ENCODE results near the gene P2RY11. TPM values are rescaled to one million over a fixed set of nuclear protein-coding genes. Genes with fewer than 3 reads are reported as not detected.

Gene P2RY11
- total RNA-seq, 2 donors from 2014 or later, result 114 to 237 TPM

DNA sequence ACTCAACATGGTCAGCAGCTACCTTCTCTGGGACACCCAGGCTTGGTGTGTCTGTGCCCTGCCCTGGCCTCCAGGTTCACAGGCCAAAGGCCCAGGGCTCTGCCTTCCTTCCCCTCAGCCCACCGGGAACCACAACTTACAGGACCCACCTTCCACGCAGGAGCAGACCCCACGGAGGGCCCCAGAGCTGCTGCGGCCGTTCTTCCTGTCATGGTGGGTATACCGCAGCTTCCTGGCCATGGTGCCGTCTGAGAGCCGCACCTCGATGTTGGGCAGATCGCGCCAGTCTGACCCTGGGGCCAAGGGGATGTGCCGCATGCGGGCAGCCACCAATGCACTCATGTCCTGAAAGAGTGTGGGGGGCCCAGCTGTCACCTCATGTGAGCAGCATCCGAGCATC, 25.4 kb downstream of the P2RY11 start:
- no peak for ATAC-seq (replicated peaks)
- Mint-ChIP-seq H3K4me1 (no peaks in the 10 kb centered on the region), H3K4me3 (no peak overlapping the region), H3K9me3 (no peaks in the 10 kb centered on the region), H3K27me3 (no peaks in the 10 kb centered on the region), H3K36me3 (ENCODE audit: low read depth) (peaks cover 100% of the 10 kb centered on the region), H3K27ac (no peak overlapping the region)

DNA sequence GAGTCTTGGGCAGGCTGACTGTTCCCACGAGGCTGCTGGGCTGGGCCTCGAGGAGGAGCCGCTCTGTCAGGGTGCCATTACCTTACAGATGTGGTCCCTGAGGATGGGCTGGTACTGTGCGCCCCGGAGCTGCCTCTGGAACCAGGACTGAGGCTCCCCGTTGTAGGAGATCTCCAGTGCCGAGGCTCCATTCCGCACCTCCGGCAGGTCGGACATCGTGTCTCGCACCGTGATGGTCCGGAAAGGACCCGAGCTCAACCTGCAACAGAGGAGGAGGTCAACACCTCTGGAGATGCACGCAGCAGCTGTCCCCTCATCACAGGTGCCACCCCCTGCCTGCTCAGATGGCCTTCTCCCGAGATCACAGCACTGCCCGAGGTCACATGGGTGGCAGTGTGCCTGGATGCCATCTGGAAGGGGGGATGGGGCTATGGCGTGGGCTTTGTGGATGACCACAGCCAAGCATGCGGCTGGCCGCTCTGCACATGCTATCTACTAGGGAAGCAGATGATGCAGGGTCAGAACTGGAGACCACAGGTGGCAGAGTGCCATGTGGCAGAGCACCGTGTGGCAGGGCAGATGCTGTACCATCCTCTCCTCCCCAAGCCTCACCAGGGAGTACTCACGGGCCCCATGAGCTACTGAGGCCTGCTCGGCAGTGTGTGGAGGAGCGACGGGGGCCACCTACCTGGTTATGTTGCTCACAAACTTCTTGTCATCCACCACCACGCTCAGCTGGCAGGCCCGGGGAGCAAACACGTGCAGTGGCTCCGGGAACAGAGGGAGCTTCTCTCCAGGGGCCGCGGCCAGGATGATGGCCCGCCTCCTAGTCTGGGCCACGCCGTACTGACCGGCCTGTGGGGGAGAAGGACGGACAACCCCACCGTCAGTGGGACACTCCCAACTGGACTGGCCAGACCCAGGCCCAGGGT, 26.5 kb downstream of the P2RY11 start:
- no peaks in the 10 kb centered on the region for H3K9me3 Mint-ChIP-seq
- H3K4me3 Mint-ChIP-seq, result no peak overlapping the region
- H3K36me3 Mint-ChIP-seq (ENCODE audit: low read depth), result peaks cover 100% of the 10 kb centered on the region
- no peaks in the 10 kb centered on the region for H3K27me3 Mint-ChIP-seq
- no peak overlapping the region for H3K27ac Mint-ChIP-seq
- no peak for ATAC-seq (replicated peaks)
- H3K4me1 Mint-ChIP-seq, result no peaks in the 10 kb centered on the region

DNA sequence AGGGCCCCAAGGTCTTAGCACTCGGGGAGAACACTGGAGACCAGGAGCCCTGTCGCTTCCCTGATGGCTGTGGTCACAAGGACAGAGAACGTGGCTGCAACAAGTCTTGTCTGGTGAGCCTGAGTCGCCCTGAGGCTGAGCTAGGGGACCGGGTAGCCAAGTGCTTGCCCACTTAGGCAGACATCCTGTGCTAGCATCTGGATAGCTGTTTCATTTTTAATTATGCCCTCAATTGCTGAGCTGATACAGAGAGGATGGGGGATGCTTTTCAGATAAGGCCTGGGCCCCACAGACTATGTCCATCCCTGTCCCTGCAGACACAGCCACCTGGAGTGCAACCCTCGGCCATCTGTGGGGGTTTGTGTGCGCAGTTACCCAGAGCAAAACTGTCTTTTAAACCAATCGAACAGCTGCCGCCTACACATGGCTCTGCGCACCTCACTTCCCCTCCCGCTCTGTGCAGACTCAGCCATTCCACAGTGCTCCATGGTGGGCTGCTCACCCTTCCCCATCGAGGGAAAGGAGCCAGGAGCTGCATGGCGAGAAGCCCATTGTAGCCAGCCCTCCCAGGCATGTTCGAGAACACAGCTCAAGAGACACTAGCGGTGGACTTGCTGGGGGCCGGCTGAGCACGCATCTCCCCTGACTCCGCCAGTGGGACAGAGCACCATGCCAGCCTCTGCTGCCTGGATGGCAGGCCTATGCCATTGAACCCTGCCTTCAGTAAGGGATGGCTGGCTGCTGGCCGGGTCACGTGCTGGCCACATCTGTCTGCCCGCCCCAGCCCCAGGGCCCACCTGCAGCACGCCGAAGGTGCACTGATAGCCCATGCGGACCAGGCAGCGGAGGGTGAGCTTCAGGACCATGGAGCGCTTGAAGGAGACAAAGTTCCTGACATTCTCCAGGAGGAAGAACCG, 27.6 kb downstream of the P2RY11 start:
- no peaks in the 10 kb centered on the region for H3K4me1 Mint-ChIP-seq
- no peak overlapping the region for H3K4me3 Mint-ChIP-seq
- H3K27ac Mint-ChIP-seq, result no peak overlapping the region
- ATAC-seq (replicated peaks), result no peak
- H3K9me3 Mint-ChIP-seq, result no peaks in the 10 kb centered on the region
- no peaks in the 10 kb centered on the region for H3K27me3 Mint-ChIP-seq
- H3K36me3 Mint-ChIP-seq (ENCODE audit: low read depth), result peaks cover 100% of the 10 kb centered on the region

DNA sequence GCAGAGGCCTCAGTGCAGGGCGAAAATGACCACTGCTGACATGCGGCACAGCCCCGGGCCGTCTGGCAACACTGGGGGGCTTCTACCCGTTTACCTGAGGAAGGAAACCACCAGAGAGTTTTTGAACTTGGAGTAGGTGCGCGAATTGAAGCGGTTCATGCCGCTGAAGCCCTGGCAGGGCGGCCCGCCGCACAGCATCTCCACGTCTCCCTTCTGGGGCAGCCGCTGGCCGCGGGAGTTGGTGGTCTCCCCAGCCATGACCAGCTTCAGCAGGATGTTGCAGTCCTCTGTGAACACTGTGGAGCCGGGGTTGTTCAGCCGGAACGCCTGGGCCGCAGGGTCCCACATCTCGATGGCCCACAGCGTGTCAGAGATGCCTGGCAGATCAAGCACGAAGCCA, 28.5 kb downstream of the P2RY11 start:
- no peaks in the 10 kb centered on the region for H3K4me1 Mint-ChIP-seq
- no peak overlapping the region for H3K4me3 Mint-ChIP-seq
- H3K36me3 Mint-ChIP-seq (ENCODE audit: low read depth), result peaks cover 100% of the 10 kb centered on the region
- no peak for ATAC-seq (replicated peaks)
- H3K9me3 Mint-ChIP-seq, result no peaks in the 10 kb centered on the region
- no peaks in the 10 kb centered on the region for H3K27me3 Mint-ChIP-seq
- H3K27ac Mint-ChIP-seq, result no peak overlapping the region

DNA sequence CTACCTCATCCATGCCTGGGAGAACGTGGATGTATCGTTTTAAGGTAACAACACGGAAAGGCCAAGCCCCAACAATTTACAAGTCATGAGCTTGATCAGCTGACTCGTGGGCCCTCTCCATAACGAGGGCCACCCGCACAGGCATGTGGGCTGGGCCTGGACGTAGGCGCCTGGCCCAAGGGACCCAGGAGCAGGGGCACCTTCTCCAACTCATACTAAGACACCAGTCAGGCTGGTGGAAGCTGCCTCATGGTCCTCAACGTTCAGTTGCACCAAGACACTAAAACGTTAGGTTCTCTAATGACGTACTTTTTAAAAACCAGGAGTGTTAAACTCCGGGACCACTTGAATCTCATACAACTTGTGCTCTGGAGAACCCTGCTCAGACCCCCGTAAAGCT, 30.0 kb downstream of the P2RY11 start:
- Mint-ChIP-seq H3K4me1 (peaks cover 4% of the 10 kb centered on the region), H3K27ac (no peak overlapping the region), H3K27me3 (no peaks in the 10 kb centered on the region), H3K36me3 (ENCODE audit: low read depth) (peaks cover 100% of the 10 kb centered on the region), H3K9me3 (no peaks in the 10 kb centered on the region), H3K4me3 (no peak overlapping the region)
- ATAC-seq (replicated peaks), result no peak

DNA sequence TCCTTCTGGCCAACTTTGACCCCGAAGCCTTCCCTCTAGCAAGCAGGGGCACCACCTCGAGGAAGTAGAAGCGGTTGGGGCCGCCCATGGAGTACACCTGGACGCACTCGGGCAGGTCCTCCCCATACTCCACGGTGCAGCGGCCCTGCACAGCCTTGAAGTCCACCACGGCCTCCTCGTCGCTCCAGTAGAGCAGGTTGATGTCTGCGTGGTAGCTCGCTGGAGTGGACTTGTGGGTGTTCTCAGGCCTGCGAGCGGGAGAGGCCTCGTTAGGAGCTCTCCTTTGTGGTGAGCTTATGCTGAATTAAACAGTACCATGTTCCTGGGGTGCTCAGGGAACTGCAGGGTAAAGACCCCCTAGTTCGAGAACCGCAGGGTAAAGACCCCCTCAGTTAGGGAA, 30.5 kb downstream of the P2RY11 start:
- H3K9me3 Mint-ChIP-seq, result no peaks in the 10 kb centered on the region
- H3K4me3 Mint-ChIP-seq, result no peak overlapping the region
- no peak for ATAC-seq (replicated peaks)
- H3K27ac Mint-ChIP-seq, result no peak overlapping the region
- peaks cover 100% of the 10 kb centered on the region for H3K36me3 Mint-ChIP-seq (ENCODE audit: low read depth)
- H3K4me1 Mint-ChIP-seq, result peaks cover 4% of the 10 kb centered on the region
- H3K27me3 Mint-ChIP-seq, result no peaks in the 10 kb centered on the region

DNA sequence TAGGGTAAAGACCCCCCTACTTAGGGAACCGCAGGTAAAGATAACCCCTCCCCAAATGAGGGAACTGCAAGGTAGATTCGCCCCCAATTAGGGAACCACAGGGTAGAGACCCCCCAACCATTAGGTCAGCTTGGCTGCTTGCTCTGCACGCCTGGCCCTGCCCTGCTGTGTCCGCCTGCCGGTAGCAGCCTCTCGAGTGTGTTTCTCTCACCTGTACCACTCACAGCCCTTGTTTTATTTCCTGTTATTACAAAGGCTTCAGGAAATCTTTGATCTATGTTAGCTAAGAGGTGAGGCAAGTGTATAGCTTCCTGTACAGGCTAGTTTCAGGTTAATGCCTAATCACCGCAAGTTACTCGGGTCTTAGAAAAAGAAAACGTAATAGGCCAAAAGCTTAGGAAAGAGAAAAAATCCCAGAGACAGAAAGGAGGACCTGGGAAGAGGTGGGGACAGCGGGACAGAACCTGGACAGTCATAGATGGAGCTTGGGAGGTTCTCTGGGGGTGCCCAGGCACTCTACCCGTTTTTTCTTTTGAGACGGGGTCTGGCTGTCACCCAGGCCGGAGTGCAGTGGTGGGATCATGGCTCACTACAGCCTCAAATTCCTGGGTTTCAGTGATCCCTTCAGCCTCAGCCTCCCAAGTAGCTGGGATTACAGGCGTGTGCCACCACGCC, 31.3 kb downstream of the P2RY11 start:
- no peaks in the 10 kb centered on the region for H3K9me3 Mint-ChIP-seq
- H3K4me3 Mint-ChIP-seq, result peak overlapping the region; percentile 41

DNA sequence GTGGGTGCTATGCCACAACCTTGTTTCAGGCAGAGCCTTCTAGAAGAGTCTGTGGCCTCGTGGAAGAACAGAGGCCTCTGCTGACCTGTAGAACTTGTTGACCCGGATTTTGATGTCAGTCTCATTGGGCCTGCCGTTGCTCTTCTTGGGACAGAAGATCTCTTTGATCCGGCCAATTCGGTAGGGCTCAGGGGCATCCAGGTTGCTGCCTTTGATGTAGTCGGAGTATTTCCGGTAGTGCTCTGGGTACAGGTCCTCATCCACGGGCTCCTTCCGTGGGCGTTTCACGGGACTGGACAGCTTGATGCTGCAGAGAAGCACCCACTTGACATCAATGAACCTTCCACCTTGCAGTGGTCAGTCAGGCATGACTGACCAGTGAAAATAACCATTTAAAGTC, 32.2 kb downstream of the P2RY11 start:
- H3K4me3 Mint-ChIP-seq, result peak overlapping the region; percentile 41
- no peaks in the 10 kb centered on the region for H3K9me3 Mint-ChIP-seq
- peak overlapping the region; percentile 76 for H3K27ac Mint-ChIP-seq
- peak; percentile 13 for ATAC-seq (replicated peaks)
- no peaks in the 10 kb centered on the region for H3K27me3 Mint-ChIP-seq
- H3K4me1 Mint-ChIP-seq, result peaks cover 4% of the 10 kb centered on the region
- peaks cover 100% of the 10 kb centered on the region for H3K36me3 Mint-ChIP-seq (ENCODE audit: low read depth)

More for the DNA sequence above, 31.3 kb downstream of the P2RY11 start:
- H3K4me1 Mint-ChIP-seq, result peaks cover 4% of the 10 kb centered on the region
- peak; percentile 82 for ATAC-seq (replicated peaks)
- H3K27ac Mint-ChIP-seq, result peak overlapping the region; percentile 76
- H3K36me3 Mint-ChIP-seq (ENCODE audit: low read depth), result peaks cover 100% of the 10 kb centered on the region
- no peaks in the 10 kb centered on the region for H3K27me3 Mint-ChIP-seq

DNA sequence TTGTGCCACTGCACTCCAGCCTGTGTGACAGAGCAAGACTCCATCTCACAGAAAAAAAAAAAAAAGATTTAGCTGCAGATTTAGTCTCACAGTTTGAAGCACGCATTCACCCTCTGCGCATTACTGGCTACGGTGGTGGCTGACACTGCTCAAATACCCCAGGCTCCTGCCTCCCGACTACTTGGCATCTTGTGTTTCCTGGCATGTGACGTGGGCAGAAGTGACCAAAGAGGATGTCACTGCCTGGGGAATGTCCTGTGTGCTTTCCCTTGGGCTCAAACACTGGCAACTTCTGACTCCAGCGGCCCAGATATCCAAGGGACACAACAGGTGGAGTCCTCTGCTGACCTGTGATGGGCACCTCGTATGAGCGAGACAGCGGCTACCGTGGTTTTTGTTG, 32.9 kb downstream of the P2RY11 start:
- Mint-ChIP-seq H3K27ac (peak overlapping the region; percentile 52), H3K9me3 (no peaks in the 10 kb centered on the region), H3K4me1 (peaks cover 4% of the 10 kb centered on the region), H3K27me3 (no peaks in the 10 kb centered on the region), H3K36me3 (ENCODE audit: low read depth) (peaks cover 100% of the 10 kb centered on the region), H3K4me3 (no peak overlapping the region)
- peak; percentile 22 for ATAC-seq (replicated peaks)

DNA sequence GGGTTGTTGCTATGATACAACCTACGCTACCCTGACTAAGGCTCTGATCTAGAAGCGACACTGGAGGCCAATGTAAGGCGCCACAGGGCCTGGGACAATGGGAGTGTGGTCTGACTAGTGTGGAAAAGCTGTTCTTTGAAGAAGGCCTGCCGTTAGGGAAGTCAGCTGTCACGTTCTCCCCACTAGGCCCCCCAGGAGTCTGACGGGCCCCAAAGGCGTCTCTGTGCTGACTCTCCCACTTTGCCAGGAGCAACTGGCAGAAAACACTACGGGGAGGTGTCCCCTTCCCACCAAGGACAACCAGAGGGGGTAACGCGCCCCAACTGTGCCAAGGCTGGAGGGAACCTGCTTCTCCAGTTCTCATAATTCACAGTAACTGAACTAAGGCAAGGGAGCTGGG, 33.5 kb downstream of the P2RY11 start:
- H3K27ac Mint-ChIP-seq, result peak overlapping the region; percentile 52
- H3K4me3 Mint-ChIP-seq, result no peak overlapping the region
- peaks cover 100% of the 10 kb centered on the region for H3K36me3 Mint-ChIP-seq (ENCODE audit: low read depth)
- peaks cover 4% of the 10 kb centered on the region for H3K4me1 Mint-ChIP-seq
- H3K27me3 Mint-ChIP-seq, result no peaks in the 10 kb centered on the region
- ATAC-seq (replicated peaks), result peak; percentile 62
- H3K9me3 Mint-ChIP-seq, result no peaks in the 10 kb centered on the region

DNA sequence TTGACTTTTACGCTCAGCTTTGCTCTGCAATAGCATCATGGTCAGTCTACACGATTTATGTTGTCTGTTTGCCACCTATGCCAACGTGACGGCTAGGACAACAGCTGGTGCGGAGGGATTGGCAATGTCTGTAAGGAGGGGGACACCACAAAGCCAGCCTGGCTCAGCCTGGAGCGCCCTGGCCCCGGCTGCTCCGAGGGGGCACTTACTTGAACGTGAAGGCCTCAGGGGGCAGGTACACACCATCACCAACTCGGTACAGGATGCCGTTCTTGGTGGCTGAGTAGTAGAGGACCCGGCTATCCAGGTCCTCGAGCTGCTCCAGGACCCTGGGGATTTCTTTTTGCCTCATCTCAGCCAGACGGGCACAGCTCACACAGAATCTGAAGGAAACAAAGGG, 34.6 kb downstream of the P2RY11 start:
- peak overlapping the region; percentile 74 for H3K27ac Mint-ChIP-seq
- H3K27me3 Mint-ChIP-seq, result no peaks in the 10 kb centered on the region
- H3K9me3 Mint-ChIP-seq, result no peaks in the 10 kb centered on the region
- peaks cover 8% of the 10 kb centered on the region for H3K4me1 Mint-ChIP-seq
- no peak for ATAC-seq (replicated peaks)
- H3K36me3 Mint-ChIP-seq (ENCODE audit: low read depth), result peaks cover 100% of the 10 kb centered on the region
- no peak overlapping the region for H3K4me3 Mint-ChIP-seq

DNA sequence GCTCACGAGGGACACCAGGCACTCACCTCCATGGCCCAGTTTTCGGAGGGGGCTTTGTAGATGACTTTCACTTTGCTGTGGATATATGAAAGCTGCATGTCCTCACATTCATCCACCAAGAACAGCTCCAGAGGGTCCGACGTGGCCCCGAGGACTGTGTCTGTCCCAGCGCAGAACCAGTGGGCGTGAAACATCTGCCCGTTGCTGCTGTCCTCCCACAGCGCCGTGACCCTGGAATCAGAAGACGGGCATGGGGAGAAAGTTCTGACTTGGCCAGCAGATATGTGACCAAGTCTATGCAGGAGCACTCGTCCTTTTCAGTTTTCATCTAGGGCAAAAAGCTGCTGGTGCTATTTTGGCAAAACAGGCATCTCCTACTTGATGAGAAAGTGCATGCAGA, 37.9 kb downstream of the P2RY11 start:
- peaks cover 8% of the 10 kb centered on the region for H3K4me1 Mint-ChIP-seq
- no peak overlapping the region for H3K4me3 Mint-ChIP-seq
- H3K36me3 Mint-ChIP-seq (ENCODE audit: low read depth), result peaks cover 100% of the 10 kb centered on the region
- ATAC-seq (replicated peaks), result no peak
- H3K27ac Mint-ChIP-seq, result no peak overlapping the region
- no peaks in the 10 kb centered on the region for H3K9me3 Mint-ChIP-seq
- no peaks in the 10 kb centered on the region for H3K27me3 Mint-ChIP-seq

DNA sequence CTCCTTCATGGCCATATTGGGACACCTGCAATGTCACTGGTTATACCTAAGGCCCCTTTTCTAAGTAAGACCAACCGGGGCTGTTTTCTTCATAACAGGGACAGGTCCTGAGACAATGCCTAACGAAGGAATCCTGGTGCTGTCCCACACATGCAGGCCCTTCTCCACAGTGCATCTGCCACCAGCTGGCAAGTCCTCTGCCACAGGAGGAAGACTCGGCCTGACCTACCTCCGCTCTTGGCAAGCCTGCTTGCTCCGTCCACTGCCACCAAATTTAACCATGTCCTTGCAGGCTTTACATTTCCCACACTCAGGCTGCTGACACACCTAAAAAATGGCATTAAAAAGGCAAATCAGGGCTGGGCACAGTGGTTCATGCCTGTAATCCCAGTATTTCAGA, 40.0 kb downstream of the P2RY11 start:
- no peak overlapping the region for H3K4me3 Mint-ChIP-seq
- H3K27me3 Mint-ChIP-seq, result no peaks in the 10 kb centered on the region
- no peak overlapping the region for H3K27ac Mint-ChIP-seq
- H3K9me3 Mint-ChIP-seq, result no peaks in the 10 kb centered on the region
- ATAC-seq (replicated peaks), result no peak
- peaks cover 100% of the 10 kb centered on the region for H3K36me3 Mint-ChIP-seq (ENCODE audit: low read depth)
- peaks cover 4% of the 10 kb centered on the region for H3K4me1 Mint-ChIP-seq

DNA sequence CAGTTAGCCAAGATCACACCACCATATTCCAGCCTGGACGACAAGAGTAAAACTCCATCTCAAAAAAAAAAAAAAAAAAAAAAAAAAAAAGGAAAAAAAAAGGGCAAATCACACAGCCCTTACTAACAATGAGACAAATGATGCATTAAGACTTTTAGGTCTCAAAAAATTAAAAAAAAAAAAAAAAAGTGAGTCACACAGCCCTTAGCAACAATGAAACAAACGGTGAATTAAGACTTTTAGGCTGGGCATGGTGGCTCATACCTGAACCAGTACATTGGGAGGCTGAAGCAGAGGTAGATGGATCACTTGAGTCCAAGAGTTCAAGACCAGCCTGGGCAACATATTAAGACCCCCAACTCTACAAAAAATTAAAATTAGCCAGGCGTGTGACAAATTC, 40.6 kb downstream of the P2RY11 start:
- Mint-ChIP-seq H3K4me3 (no peak overlapping the region), H3K4me1 (peaks cover 4% of the 10 kb centered on the region), H3K36me3 (ENCODE audit: low read depth) (peaks cover 100% of the 10 kb centered on the region), H3K9me3 (no peaks in the 10 kb centered on the region), H3K27me3 (no peaks in the 10 kb centered on the region), H3K27ac (peak overlapping the region; percentile 41)
- peak; percentile 34 for ATAC-seq (replicated peaks)
